HG02798 (cell line): ENCODE data around the gene GRK6.

ENCODE experiments used
- ATAC-seq: cut with Tn5 transposase; IDR thresholded peaks from one replicate; pipeline ENCODE4 v1.9.1; 2021; ENCODE audit warnings: mild to moderate bottlenecking; ENCODE audit not compliant: unreplicated experiment, poor library complexity

Gene GRK6

DNA sequence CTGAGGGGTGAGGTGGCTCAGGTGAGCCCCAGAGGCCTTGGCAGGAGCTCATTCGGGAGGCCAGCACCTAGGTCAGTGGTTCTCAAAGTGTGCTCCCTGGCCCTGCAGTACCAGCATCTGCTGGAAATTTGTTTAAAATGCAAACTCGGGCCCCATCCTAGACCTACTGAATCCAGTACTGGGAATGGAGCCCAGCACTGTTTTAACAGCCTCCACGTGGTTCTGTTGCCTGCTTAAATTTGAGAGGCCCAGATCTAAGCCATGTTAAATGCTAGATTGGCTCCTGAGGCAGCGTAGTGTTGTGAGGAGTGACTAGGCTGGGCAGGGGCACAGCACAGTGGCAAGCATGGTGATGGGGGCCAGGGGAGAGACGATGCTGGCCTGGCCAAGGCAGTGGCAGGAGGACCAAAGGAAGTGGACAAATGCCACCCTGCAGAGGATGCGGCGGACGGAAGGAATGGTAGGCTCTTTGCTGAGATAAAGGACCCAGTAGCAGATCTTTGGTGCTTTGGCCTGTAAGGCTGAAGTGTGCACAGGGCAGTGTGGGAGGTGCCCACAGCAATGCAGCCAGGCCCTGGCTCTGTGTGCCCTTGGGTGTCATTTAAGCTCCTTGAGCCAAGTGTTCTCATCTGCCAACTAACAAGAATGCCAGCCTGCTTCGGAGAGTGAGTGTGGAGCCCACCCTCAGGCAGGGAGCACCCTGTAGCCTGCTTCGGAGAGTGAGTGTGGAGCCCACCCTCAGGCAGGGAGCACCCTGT, 24.4 kb downstream of the GRK6 start:
- no peak for ATAC-seq

DNA sequence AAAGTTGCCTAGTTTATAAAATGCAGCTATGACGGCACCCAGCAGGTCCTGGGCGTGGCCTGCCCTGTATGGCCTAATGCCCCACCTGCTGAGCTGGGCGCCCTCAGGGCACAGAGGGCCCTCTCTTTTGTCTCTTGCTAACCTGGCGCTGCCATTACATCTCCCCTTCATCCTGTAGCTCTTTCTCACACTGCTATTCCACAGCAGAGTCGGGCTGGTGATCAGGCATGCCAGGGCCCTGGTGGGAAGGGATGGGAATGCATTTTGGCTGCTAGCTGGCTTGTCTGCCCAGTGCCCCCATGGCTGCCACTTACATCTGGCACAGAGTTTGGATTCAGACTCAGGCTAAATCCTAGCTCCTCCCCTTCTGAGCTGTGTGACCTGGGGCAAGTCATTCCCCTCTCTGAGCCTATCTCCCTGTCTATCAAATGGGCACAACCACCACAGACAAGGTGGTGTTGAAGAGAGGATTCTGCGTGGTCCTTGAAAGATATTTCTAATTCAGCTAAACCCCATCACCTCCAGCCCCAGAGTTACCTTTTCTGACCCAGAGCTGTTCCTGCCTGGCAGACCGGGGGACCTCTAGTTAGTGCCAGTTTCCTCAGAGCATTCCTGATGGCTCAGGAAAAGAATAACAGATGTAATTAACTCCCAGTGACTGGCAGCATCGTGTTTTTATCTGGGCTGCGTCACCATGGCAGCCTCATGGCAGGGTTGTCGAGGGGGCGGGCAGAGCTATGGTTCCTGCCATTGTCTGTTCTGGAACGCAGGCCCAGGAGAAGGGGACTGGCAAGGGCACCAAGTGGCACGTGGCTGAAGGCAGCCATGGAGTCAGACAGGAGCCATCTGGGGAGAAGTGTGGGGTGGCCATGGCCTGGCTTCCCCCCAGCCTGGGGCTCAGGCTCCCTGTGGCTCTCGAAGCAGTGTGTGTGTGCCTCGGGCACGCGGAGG, 26.5 kb downstream of the GRK6 start:
- no peak for ATAC-seq

DNA sequence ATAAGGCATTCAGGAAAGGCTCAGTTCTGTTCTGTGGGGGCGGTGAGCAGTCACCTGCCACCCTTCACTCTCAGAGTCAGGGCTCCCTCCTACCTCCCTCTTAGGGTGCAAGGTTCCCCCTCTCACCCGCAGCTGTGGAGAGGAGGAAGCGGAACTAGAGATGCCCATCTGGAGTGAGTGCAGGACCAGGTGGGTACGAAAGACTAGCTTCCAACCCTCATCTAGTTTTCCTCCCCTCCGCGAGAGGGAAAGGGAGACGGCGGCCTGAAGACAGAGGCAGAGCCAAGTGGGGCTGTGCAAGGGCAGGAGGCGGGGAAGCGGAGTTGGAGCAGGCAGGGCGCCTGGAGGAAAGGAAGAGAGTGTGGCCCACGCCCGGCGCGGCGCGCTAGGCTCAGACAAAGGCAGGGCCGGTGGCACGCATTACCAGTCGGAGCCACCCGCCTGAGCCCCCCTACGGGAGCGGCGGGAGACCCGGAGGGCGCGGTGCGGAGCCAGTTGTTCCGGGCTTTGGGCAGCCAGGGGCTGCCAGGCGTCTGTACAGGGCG, 27.4 kb downstream of the GRK6 start:
- peak; percentile 7 for ATAC-seq

DNA sequence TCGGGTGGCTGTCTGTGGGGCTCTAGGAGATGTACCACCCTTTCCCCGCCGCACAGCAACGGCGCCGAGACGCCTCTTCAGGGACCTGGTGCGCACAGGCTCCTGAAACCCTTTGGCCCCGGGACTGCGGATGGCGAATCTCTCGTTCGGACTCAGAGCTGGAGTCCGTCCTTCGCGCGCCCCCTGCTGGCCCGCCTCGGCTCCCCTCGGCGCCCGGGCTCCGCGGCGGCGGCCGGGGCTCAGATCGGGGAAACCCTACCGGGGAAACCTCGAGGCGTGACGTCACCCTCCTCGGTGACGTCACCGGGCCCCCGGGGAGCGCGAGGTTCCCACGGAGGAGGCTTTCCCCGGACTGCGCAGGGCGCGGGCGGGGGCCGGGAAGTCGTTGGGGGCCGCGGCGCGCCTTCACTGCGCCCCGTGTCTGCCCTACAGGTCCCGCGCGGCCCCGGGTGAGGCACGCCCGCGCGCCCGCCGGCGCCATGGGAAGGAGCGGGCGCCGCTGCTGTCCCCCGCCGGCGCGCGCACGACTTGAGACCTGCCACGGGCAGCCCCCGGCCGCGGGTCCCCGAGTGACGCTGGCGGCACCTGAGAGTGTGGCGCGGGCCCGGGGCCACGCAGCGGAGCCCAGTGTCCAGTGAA, 28.0 kb downstream of the GRK6 start:
- ATAC-seq: peak; percentile 65

DNA sequence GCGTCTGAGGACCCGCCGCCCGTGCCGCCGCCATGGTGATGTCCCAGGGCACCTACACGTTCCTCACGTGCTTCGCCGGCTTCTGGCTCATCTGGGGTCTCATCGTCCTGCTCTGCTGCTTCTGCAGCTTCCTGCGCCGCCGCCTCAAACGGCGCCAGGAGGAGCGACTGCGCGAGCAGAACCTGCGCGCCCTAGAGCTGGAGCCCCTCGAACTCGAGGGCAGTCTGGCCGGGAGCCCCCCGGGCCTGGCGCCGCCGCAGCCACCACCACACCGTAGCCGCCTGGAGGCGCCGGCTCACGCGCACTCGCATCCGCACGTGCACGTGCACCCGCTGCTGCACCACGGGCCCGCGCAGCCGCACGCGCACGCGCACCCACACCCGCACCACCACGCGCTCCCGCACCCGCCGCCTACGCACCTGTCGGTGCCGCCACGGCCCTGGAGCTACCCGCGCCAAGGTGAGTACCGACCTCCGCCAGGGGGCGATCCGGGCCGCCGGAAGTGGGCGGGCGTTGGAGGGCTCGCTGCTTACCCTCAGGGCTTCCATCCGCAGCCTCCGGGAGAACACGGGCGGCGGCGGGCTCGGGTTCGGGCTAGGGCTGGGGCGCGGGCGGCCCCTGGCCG, 28.7 kb downstream of the GRK6 start:
- peak; percentile 53 for ATAC-seq

DNA sequence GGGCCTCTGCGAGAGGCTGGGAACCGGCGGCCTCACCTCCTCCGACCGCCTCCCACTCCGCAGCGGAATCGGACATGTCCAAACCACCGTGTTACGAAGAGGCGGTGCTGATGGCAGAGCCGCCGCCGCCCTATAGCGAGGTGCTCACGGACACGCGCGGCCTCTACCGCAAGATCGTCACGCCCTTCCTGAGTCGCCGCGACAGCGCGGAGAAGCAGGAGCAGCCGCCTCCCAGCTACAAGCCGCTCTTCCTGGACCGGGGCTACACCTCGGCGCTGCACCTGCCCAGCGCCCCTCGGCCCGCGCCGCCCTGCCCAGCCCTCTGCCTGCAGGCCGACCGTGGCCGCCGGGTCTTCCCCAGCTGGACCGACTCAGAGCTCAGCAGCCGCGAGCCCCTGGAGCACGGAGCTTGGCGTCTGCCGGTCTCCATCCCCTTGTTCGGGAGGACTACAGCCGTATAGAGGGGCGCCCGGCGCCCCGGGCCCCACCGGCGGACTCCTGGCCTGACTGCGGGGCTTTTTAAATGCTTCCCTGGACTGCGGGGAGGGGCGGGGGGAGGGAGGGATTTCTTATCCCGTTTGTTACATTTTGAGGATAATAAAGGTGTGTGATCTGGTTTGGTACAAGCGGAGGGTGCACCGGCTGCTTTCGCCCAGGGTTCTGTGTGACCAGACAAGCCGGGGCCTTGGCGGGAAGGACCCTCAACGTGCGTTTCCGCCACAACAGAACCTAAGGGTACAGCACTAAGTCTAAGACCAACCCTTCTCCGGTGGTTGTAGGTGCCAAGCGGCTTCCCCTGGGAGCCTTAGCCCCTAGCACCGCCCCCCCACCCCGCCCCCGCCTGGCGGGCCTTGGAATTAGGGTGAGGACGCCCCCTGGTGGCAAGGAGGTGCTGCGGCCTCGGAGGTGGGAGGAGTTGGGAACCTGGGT, 29.4 kb downstream of the GRK6 start:
- peak; percentile 12 for ATAC-seq

DNA sequence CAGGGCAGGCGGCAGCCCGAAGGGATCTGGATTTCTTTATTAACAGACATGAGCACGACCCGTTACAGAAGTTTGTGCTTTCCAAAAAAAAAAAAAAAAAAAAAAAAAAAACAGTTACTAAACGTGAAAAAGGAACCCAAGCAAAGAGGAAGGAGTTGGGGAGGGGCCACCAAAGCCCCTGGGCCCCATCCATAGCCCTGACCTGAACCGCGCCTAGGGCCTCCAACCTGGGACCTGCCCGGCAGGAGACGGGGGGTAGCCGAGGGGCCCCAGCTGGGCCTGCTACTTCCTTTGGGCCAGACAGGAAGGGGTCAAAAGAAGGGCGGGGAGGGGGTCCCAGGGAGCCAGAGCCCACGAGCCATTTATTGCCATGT, 30.1 kb downstream of the GRK6 start:
- no peak for ATAC-seq

DNA sequence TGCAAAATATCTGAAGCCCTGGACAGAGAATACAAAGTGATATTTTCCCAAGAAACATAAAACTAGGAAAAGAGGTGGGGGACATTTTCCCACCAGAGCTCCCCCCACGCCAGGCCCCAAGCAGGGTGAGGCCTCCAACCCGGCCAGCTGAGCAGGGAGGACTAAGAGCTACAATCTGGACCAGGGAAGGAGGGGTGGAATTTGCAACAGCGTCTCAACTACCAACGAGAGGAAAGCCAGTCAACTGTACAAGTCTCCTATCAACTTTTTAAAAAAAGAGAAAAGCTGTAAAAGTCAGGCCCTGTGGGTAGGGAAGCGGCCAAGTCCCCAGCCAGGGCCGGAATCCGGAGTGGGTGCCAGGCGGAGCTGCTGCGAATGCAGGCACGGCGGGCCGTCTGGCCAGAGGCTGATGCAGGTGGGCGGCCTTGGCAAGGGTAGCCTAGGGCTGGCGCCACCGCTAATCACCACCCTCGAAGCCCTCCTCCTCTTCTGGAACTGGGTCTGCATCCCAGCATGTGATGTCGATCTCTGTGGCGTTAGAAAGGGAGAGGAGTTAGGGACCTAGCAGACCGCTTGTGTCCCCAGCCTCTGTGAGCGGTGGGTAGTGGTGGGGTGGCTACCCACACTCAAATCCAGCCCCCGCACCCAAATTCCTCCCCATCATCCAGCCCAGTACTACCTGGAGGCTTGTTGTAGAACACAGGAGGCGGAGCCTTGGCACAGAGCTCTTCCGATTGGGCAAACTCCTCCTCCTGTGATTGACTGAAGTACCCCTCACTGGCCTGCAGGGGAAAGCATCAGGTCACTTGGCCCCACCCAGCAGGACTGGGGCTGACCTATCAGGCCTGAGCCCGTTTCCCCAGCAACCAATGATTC, 30.7 kb downstream of the GRK6 start:
- ATAC-seq: peak; percentile 35

DNA sequence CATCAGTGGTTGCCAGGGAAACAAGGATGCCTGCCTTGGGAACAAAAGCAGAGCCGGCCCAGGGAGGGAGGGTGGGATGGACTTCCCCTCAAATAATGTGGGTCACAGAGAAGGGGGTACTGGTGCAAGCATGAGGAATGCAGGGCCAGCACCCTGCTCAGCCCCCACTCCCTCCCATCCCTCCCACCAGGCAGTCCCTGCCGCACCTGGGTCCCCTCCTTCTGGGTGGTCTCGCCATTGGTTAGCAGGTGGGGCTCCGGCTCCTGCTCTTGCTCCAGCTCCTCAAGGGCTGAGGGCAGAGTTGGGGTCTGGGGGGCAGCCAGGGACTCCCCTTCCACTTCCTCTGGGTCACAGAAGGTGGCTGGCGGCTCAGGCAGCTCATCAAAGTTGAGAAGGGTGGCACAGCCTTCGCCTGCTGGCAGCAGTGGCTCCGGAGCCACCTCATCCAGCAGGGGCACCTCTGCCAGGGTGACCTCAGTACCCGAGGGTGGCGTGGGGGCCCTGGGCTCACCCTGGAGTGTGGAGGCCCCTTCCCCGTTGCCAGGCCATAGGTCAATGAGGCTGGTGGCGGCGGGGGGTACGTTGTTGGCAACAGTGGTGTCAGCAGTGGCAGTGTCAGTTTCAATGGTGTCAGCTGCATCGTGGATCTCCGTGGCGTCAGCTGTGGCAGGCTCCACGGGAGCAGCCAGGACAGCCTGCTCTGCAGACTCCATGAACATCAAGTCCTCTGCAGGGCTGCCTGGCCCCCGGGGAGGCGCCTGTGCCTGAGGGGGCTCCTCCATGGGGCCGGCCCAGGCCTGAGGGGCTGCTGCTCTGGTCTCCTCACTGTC, 31.6 kb downstream of the GRK6 start:
- no peak for ATAC-seq

DNA sequence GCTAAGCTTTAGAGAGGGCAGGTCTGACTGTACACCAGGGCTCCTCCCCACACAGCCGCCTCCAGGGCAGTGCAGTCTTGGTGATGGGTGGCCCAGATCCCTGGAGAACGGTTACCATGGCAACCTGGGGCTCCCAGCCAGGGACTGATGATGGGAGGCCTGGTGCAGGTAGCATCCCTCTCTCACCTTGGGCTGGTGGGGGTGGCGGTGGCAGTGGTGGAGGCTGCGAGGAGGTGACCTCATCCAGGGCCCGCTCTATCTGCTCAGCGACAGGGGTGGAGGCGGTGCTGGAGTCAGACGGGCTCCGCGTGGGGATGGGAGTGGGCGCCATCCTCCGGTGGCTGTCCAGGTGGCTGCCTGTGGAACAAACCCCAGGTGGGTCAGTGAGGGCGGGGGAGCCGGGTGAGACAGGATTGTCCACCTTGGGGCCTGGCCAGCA, 32.5 kb downstream of the GRK6 start:
- ATAC-seq: no peak

DNA sequence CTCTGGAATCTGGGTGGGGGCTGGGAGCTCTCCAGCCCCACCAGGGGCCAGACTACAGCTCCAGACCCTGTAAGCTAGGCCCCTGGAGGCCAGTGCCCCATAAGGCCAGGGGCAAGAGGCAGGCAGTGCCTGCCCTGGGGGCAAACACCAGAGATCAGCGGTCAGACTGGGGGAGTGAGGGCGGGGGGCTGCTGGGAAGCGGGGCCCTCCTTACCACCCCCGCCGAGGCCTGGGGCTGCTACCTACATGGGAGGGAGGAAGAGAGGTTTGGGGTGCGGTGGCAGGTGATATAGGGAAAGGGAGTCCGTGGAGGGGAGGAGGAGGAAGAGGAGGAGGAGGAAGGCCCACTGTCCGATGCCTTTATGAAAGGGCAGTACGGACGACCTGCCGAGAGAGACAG, 32.9 kb downstream of the GRK6 start:
- ATAC-seq: no peak

DNA sequence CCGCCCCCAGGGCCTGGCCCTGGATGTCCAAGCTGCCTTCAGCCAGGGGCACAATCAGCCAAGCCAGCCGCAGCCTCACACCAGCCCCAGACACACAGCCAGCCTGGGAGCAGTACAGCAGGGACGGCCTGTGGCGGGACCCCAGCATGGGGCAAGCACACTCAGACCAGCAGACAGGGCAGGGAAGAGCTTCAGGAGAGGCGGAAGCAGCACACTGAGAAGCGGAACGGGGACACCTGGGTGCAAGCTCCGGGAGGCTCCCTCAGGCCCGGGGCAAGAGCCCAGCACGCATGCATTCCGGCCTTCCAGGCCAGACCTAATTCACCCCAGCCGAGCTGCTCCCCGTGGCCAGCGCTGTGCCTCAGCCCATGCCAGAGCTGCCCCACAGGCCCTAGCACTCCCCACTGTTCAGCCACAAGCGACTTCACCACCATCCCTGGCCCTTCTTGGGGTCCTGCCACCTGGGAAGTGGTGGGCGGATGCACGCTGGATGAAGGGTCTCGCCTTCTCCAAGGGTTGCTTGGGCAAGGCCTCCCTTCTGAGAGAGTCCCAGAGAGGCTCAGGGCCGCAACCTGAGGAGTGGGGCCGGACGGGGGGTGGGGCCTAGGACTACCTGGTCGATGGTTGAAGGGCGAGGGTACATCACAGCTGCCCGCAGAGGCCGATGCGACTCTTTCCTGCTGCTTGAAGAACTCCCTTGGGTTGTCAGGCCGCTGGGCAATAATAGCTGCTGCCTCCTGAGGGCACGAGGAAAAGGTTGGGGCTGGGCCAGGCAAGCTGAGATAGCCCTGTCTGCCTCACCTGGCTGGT, 33.5 kb downstream of the GRK6 start:
- no peak for ATAC-seq

DNA sequence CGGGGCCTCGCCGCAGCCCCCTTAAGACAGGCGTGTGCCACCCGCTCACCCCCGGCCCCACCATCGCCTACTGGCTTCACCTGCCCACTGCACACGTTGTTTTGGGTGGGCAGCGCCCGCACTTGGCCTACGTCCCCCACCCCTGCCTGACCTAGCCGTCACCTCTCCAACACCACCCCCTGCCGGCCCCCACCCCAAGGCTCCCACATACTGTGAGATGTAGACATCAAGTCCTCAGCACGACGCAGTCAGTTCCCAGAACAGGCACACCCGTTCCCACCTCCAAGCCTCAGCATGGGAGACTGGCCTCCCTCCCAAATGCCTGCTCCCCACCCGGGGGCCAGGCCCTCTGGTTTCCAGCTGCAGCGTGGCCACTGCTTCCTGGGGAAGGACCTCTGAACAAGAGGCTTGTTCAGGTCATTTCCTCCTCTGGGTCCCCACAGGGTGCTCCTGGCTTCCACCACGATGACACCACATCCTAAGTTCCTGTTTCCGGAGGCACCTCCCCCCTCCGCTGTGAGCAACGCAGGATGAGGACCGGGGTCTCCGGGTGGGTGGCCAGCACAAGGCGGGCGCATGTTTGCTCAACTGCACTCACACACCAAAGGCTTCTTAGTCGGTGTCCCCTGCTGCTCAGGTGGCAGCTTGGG, 35.7 kb downstream of the GRK6 start:
- no peak for ATAC-seq

DNA sequence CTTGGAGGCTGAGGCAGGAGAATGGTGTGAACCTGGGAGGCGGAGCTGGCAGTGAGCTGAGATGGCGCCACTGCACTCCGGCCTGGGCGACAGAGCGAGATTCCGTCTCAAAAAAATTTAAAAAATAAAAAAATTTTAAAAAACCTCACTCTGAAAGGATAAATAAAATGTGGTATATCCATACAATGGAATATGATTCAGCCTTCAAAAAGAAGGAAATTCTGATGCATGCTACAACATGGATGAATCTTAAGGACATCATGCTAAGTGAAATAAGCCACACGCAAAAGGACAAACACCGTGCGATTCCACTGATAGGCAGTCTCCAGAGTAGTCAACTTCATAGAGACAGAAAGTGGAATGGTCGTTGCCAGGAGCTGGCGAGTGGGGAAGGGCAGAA, 38.6 kb downstream of the GRK6 start:
- ATAC-seq: no peak

DNA sequence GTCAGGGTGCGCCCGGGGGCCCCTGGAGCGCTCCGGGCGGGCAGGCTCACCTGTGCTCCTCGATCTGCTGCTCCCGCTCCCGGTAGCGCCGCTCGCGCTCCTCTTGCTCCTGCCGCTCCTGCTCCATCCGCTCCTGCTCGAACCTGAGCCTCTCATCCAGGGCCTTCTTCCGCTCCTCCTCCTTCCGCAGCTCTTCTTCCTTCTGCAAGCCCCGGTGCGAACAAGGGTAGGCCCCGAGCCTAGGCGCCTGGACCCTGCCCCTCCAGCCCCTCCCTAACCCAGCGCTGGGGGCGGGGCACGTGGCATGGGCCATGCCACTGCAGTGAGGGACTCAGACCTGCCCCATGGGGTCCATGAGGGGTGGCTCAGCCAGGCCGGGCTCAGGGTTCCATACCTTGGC, 40.4 kb downstream of the GRK6 start:
- ATAC-seq: no peak

DNA sequence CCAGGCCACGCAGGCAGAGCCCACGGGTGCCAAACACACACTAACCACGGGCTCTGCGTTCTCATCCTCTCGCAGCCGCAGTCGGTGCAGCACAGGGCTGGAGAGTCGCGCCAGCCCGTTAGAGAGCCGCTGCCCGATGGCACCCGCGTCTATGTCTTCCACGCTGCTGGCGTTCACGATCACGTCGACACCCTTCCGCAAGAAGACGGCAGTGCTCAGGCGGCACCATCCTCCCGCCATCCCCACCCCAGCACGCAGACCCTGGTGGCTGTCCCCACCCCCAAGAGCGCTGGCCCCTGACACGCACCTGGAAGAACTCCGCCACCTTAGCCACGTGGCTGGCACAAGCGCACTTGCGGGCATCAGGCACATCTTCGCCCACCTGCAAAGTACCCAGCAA, 41.0 kb downstream of the GRK6 start:
- no peak for ATAC-seq
